ENCODE results near the gene KLF18.
"Not testable (repeated sequence)": the region's sequence is repeated elsewhere in the genome, so short reads cannot be mapped to it uniquely, and the experiment has no call there.

KLF18 gene

DNA sequence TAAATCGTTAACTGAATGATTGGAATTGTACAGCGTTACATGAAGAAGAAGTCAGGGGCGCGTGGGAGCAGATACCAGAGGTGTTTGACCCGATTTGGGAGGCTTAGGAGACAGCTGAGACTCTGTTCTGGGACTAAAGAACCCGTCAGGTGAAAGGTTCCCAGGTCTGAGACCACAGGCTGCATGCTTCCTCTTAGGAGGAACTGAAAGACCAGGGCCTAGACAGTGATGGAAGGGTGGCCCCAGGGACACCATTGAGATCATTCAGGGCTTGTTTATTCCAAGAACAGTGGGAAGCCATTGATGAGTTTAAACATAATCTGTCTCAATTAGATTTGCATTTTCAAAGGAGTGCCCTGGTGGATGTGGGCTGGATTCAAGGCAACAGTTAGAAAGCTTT is 21.9 kb downstream of the KLF18 start:
- no peak for DNase-seq

DNA sequence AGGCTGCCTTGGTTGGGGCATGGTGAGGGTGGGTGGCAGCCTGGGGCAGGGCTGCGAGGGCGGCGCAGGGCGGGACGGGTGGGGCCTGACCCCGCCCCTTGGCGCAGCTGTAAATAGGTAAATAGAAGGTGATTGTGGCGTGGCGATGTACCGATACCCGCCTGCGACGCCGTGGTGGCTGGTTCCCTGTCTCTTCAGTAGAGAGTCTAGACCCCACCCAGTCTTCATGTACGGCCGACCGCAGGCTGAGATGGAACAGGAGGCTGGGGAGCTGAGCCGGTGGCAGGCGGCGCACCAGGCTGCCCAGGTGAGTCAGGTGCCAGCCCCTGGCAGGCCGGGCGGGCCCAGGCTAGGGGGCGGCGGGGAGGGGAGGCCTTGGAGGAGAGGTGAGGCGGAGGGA is 22.7 kb downstream of the KLF18 start, which contains the start of gene KLF17:
Gene KLF17, plus strand, starts transcription at position 140 of the 400 bp plus-strand sequence. Its CDS starts 87 bp downstream, at position 227.
- no peak for DNase-seq

DNA sequence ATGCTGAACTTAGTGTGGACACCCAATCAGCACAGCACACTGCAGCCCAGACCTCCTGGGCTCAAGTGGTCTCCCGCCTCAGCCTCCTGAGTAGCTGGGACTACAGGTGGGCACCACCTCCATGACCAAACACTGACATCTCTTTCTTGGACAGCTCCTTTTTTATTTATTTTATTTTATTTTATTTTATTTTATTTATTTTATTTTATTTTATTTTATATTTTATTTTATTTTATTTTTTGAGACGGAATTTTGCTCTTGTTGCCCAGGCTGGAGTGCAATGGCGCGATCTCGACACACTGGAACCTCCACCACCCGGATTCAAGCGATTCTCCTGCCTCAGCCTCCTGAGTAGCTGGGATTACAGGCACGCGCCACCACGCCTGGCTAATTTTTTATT is 24.2 kb downstream of the KLF18 start:
- DNase-seq: not testable (repeated sequence)

DNA sequence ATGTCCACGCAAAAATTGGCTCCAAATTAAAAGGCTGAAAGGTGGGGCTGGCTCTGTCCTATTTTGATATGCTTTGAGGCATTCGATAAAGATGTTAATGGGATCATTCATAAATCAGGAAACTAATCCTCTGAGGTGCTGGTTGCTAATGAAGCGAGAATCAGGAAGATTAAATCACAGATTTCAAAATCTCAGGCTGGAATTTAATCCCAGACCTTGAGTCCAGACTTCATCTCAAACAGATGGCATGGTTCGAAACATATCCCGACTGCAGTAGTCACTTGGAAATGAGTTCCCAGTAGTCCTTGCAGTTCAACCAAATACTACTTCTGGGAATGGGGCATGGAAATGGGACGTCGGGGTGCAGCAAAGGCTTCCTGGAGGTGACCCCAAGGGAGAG is 27.3 kb downstream of the KLF18 start:
- DNase-seq: no peak

DNA sequence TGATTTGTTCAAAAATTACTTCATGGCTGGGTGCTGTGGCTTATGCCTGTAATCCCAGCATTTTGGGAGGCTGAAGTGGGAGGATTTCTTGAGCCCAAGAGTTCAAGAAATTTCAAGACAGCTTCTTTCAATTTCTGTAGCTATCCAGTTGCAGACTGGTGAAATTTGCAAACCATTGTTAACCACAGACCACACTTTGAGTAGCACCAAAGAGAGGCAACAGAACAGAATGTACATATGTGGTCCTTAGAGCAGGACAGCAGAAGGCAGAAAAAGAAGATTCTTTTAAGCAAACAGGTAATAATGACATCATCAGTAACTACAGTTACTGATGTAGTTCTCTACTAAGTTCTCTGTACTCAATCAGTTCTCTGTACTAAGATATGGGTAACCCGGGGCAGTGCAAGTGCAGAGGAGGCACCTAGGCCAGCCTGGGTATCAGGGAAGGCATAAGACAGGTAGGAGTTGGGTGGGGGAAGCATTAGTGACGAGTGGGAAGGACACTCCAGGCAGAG is 28.3 kb downstream of the KLF18 start:
- no peak for DNase-seq

DNA sequence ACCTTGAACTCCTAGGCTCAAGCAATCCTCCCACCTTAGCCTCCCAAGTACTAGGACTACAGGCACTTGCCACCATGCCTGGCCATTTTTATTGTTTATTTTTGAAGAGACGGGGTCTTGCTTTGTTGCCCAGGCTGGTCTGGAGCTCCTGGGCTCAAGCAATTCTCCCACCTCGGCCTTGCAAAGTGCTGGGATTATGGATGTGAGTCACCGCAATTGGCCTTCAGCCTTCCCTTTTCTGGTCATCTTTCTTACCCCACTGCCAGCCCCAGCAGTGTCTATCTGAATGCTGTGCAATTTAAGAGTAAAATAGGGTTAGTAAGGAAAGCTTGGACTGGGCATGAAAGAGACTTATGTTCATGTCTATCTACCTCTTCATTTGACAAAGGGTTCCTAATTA is 28.9 kb downstream of the KLF18 start:
- DNase-seq: no peak

DNA sequence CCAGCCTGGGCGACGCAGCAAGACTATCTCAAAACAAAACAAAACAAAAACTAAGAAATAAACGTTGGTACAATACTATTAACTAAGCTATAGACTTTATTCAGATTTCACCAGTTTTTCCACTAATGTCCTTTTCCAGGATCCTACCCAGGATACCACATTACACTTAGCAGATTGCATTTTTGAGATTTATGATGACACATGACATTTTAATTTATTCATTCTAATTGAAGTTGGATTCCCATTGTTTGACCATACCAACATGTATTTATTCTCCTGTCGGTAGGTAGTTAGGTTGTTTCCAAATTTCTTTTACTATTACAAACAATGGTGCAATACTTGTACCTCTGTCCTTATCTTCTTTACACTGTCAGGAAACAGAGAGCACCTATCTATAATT is 29.6 kb downstream of the KLF18 start:
- no peak for DNase-seq

DNA sequence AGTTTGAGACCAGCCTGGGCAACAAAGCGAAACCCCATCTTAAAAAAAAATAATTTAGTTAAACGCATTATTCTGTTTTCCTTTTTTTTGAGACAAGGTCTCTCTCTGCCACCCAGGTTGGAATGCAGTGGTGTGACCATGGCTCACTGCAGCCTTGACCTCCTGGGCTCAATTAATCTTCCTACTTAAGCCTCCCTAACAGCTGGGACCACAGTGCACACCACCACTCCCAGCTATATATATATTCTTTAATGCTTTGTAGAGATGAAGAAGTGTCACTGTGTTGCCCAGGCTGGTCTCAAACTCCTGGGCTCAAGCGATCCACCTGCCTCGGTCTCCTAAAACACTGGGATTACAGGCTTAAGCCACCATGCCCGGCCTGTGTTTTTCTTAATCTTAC is 30.5 kb downstream of the KLF18 start:
- no peak for DNase-seq

DNA sequence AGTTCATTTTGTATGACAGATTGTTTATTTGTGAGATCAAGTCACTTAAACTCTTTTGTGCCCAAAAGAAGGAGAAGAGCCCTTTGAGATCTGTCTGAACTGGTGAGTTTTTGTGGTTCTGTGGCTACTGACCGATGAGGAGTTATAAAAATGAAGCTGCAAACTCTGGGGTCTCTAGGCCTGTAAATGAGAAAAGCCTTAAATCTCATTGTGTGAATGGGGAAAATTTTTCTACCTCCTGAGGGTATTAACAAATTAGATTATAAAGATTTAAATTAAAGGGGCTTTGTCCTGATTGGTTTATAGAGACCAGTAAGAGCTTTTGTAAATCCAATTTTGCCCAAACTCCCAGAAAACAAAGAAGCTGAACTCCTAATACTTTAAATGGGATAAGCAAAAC is 32.5 kb downstream of the KLF18 start:
- DNase-seq: no peak

DNA sequence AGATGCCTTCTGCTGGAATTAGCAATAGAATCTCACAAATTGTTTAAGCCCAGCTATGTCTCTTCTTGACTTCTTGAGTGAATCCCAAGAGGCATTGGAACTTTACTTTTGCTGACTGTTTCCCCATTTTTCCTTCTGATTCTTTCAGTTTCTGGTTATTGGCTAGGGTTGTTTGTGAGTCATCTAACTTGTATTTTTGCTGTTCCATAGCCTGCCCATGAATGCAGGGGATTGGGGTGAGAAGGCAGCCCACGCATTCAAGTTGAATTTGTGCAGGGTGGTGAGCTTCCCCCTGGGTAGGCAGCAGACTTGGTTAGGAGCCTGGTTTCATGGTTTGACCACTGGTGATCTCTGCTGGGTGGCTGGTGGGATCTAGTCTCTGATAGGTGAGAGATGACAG is 33.2 kb downstream of the KLF18 start:
- DNase-seq: no peak

DNA sequence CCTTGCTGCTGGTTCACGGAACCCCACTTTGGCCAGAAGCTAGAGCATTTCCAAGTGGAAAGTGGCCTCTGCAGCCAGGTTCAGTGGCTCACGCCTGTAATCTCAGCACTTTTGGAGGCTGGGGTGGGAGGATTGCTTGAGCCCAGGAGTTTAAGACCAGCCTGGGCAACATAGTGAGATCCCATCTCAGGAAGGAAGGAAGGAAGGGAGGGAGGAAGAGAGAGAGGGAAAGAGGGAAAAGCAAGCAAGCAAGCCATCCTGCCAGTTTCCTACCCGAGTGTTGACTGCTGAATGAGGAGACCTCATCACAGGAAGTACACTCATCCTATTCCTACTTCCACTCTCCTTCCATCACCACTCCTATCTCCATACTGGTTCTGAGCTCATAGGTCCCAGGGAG is 35.6 kb downstream of the KLF18 start:
- no peak for DNase-seq

DNA sequence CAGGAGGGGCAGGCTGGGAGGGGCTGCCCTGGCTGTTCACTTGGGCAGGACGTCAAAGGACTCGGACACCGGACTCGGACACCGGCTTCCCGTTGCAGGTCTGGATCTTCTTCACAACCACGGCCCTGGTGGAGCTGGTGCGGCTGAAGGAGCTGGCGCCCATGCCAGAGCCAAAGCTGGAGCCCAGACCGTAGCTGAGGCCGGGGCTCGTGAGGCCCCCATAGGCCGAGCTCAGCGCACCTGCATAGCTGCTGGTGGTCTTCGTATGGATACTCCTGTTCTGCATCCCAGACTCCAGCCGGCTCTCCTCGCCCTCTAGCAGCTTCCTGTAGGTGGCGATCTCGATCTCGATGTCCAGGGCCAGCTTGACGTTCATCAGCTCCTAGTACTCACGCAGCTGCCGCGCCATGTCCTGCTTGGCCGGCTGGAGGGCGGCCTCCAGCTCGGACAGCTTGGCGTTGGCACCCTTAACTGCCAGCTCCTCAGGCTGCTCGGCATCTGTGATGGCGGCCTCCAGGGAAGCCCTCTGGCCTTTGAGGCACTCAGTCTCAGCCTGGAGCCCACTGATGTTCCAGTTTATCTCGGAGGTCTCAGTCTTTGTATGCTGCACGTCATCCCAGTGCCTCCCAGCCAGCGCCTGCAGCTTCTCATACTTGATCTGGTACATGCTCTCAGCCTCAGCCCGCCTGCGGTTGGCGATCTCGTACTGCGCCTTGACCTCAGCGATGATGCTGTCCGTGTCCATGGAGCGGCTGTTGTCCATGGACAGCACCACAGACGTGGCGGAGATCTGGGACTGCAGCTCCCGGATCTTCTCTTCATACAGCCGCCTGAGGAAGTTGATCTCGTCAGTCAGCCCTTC is 37.9 kb downstream of the KLF18 start:
- no peak for DNase-seq

DNA sequence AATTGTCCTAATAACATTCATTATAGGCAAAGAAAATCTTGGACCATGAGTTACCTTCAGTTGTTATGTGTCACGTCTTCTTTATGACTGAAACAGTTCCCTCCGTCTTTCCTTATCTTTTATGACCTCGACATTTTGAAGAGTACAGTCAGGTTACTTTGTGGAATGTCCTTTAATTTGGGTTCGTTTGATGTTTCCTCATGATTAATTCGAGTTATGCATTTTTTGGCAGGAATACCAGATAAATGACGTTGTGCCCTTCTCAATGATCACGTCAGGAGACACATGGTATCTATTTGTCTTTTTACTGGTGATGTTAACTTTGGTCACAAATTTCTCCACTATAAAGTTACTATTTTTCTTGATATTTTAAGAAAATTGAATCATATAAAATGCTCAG is 40.1 kb downstream of the KLF18 start:
- DNase-seq: no peak

DNA sequence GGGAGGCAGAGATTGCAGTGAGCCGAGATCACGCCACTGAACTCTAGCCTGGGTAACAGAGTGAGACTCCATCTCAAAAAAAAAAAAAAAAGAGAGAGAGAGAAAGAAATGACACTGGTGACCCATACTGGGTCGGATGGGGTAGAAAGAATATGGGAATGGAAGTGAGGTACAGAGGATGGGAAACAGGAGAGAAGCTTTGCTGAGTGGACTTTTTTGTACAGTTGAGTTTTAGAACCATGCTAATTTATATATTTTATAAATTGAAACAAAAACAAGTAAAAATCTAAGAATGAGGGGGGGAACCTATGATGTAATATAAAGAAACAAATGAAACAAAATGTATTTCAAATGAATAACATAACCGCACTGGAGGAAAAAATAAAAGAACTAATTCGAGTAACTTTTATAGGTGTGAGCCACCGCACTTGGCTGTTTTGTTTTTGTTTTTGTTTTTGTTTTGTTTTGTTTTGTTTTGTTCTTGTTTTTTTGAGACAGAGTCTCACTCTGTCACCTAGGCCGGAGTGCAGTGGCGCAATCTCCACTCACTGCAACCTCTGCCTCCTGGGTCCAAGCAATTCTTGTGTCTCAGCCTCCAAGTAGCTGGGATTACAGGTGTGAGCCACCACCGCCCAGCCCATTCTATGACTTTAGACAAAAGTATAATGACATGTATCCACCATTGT is 41.1 kb downstream of the KLF18 start:
- DNase-seq: no peak

DNA sequence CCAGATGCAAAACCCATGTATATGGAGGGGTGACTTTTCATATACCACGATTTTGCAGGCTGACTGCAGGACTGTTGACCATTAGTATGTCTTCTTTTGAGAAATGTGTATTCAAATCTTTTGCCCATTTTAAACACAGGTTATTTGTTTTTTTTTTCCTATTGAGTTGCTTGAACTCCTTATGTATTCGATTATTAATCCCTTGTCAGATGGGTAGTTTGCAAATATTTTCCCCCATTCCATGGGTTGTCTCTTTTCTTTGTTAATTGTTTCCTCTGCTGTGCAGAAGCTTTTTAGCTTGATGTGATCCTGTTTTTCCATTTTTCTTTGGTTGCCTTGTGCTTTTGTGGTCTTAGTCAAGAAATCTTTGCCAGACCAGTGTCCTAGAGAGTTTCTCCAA is 47.4 kb downstream of the KLF18 start:
- no peak for DNase-seq

DNA sequence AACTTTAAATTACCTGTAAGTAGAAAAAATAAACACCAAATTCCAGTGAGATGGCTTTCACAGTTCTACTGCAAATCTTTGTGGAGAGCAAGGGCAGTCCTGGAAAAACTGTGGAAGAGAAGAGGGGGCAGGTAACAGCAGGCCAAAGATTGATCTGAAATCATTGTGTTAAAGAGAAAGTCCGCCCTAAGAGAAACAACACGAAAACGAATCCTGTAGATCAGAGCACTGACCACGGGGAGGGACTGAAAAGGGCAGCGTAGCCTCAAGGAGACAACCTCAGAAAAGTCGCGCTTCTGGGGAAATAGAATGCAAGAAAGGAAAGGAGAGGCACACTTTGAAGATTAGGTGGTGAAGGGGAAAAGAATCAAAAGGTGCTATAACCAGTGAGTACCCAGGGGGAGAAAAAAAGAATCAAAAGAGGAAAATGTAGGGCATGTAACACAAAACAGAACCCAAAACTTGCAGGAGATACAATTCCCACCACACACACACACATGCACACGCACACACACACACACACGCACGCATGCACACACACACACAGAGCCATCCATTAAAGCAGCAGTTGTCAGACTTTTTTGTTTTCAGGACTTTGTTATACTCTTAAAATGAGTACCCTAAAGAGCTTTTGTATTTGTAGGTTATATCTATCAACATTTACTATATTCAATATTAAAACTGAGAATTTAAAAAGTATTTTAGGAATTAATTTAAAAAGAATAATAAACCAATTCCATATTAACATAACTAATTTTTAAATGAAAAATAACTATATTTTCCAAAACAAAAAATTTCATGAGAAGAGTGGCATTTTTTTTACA is 50.8 kb downstream of the KLF18 start:
- no peak for DNase-seq

DNA sequence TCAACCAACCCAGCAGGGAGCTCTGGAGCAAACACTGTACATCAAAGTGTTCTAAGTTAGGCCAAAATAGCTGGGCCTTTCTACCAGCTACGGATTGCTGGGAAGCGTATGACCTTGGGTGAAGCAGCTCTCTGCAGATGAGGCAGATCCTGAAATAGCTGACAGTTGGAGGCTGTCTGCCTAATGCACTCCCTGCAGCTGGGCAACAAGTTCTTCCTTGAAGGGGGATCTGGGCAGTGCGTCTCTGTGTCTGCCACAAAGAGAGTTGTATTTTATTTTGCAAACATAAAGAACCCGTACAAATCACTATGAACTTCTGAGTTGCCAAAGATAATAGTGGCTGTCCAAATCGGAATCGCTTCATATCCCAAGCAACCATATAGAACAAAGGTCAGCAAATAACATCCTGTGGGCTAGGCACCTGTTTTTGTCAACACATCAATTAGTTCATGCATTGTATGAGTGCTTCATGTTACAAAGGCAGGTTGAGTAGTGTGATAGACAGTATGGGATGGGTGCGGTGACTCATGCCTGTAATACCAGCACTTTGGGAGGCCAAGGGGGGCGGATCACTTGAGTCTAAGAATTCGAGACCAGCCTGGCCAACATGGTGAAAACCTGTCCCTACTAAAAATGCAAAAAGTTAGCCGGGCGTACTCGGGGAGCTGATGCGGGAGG is 51.9 kb downstream of the KLF18 start:
- no peak for DNase-seq
